K562 (cell line): Measurements from ENCODE around the gene POU2AF3.

ENCODE experiments used
- CTCF ChIP-seq, 3 experiments: IDR thresholded peaks in 2 of 3; conservative IDR thresholded peaks in 1 of 3; 2 replicates each; pipeline ENCODE4 v1.5.1; 2011 to 2012; ENCODE audit warnings: low read length in 3 of 3, mild to moderate bottlenecking in 3 of 3, control low read depth in 2 of 3, improper control_type of control experiment in 1 of 3, inconsistent platforms in 1 of 3, low read depth in 1 of 3, mixed read lengths in 1 of 3, moderate library complexity in 1 of 3; ENCODE audit not compliant: insufficient read depth in 2 of 3
- LEF1 ChIP-seq: fragments of 450-650 bp; IDR thresholded peaks from 2 replicates; pipeline ENCODE4 v1.6.1; 2016; ENCODE audit warnings: mild to moderate bottlenecking
- NCOA1 ChIP-seq: fragments of 450-650 bp; IDR thresholded peaks from 2 replicates; pipeline ENCODE4 v1.6.1; 2016; ENCODE audit warnings: low read depth
- TBP ChIP-seq: optimal IDR thresholded peaks from 2 replicates; pipeline ENCODE3; 2011; ENCODE audit warnings: low read depth, low read length, improper control_type of control experiment

GRCh38 chr11:111355101-111355500, 56.8 kb downstream of the POU2AF3 start:
- TF ChIP-seq LEF1 (no peak), CTCF (IDR thresholded peaks at IDR 0.05 in 2 of 3, conservative IDR thresholded peaks at IDR 0.05 in 1 of 3; ENCODE audit: insufficient read depth in 2 of 3, low read depth in 1 of 3, low read length in 3 of 3) (no peak), NCOA1 (no peak), TBP (no peak)
